GM19467 (cell line): Measurements from ENCODE around the gene NLRX1.
A peak's percentile ranks its signal among the peaks of the same experiment; 100 is the strongest.
"Not testable (repeated sequence)": the region's sequence is repeated elsewhere in the genome, so short reads cannot be mapped to it uniquely, and the experiment has no call there.

ENCODE experiments used
- ATAC-seq: cut with Tn5 transposase; IDR thresholded peaks from one replicate; pipeline ENCODE4 v1.9.1; 2021; ENCODE audit warnings: mild to moderate bottlenecking, moderate library complexity; ENCODE audit not compliant: unreplicated experiment

Gene NLRX1, protein sequence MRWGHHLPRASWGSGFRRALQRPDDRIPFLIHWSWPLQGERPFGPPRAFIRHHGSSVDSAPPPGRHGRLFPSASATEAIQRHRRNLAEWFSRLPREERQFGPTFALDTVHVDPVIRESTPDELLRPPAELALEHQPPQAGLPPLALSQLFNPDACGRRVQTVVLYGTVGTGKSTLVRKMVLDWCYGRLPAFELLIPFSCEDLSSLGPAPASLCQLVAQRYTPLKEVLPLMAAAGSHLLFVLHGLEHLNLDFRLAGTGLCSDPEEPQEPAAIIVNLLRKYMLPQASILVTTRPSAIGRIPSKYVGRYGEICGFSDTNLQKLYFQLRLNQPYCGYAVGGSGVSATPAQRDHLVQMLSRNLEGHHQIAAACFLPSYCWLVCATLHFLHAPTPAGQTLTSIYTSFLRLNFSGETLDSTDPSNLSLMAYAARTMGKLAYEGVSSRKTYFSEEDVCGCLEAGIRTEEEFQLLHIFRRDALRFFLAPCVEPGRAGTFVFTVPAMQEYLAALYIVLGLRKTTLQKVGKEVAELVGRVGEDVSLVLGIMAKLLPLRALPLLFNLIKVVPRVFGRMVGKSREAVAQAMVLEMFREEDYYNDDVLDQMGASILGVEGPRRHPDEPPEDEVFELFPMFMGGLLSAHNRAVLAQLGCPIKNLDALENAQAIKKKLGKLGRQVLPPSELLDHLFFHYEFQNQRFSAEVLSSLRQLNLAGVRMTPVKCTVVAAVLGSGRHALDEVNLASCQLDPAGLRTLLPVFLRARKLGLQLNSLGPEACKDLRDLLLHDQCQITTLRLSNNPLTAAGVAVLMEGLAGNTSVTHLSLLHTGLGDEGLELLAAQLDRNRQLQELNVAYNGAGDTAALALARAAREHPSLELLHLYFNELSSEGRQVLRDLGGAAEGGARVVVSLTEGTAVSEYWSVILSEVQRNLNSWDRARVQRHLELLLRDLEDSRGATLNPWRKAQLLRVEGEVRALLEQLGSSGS

DNA sequence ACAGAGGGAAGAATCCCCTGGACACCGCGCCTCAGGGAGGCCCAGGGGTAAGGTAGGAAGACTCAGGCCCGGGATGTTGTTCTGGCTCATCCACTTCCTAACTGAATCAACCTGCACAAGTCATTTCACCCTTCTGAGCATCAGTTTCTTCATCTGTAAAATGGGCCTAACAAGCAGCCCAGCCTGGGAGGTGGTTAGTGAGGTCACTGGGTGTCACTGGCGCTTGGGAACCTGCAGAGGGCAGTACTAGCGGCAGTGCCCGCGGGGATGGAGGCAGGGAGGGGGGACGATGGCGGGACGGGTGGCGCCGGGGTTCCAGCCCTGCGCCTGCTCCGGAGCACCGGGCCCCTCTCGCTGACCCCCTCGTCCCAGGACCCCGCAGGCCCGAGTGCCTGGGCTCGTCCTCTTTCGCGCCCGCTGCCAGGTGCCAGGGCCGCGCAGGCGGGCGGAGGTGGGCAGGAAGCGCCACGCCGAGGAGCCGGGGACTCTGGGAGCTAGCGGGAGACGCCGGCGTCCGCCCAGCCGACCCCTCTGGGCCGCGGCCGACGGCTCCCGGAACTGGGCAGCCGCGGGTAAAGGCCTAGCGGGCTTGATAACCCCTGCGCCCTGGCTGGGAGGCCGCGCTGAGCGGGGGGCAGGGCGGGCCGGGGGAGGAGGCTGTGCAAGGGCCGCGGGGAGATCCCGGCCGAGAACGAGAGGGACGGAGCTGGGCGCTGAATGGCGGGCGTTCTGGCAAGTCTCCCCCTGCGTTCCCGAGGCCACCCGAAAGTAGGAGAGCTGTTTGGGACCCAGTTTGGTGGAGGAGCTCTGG is at the start of gene NLRX1:
Gene NLRX1, plus strand, starts transcription at position 255 of the 811 bp plus-strand sequence. CDS start 2,679 bp downstream, outside the sequence.
- ATAC-seq: peak; percentile 88

DNA sequence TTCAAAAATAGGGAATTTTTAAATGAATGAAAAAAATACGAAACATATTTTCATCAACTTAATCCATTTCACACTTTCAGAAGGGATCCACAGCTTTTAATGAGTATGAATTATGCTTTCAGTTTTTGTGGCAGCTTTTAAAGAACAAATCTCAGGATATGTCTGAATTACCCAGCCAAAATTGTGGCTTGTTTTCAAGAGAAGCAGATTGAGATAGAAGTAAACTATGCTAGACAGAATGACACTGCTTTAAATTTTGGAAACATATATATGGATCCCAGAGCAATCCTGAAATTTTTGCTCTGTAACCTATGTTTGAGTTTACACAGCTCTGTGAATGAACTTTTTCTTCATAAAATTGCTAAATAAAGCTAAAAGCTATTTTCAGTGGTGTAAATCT is 49.6 kb upstream of the NLRX1 start:
- ATAC-seq: no peak

DNA sequence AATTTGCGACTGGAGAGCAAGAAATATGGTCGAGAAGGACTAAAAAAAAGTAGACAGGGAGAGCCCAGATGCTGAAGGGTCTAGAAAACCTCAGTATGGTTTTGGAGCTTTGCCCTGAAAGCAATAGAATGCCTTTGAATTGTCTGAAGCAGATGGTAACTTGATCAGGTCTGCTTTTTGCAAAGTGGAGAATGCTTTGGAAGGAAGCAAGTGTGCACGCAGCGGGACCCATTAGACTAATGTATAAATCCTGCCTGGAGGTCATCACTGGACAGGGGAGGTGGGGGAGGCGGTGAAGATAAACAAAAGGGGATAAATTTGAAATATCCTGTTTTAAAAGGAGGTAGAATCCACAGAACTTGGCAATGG is 47.9 kb upstream of the NLRX1 start:
- ATAC-seq: no peak

DNA sequence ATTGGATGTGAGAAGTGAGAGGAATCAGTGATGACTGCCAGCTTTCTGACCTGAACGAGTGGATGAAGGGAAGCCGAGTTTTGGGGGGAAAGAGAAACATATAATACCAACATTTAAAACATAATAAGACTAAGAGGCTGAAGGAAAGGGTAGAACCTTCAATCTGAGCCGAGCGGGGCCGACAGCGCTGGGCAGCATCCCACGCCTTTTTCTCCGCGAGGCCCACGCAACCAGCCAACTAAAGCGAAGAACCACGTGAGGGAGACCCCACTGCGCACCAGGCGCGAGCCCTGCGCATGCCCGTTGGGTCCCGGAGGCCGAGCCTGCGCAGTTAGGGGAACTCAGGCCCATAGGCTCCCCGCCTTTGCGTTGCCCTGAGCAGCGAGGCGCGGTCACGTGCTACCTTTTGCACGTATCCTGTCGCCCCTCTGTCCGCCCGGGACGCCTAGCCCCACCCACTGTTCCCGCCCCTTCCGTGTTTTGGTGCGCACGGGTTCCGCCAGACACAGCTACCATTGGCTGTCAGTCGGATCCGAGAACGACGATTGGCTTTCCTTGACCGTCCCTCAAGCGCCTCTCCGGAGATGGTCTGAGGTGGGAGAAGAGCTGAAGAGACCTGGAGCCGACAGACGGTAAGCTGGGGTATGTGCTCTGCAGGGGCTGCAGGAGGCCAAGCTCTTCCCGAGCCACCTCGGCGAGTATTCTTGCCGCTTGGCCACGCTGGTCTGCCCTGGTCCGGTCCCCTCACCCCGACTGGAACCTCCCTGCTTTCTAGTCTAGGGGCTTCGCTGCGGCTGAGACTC is 47.3 kb upstream of the NLRX1 start, which contains the start of gene HINFP:
Gene HINFP, plus strand, starts transcription at position 573 of the 803 bp plus-strand sequence. CDS start 5,365 bp downstream, outside the sequence.
- ATAC-seq: peak; percentile 96

DNA sequence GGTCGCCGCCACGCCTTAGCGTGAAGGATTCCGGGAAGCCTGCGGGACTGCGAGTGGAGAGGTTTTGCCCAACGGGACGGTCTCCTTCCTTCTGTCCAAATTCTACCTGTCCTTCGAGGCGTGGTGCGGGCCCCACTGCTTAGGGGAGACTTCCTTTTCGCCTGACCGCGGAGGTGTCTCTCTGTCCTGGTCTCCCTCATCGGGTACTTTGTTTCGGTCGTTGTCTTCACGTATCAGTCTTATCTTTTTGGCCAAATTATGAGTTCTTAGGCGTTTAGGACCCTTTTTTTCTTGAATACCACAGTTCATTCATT is 46.8 kb upstream of the NLRX1 start:
- ATAC-seq: no peak

DNA sequence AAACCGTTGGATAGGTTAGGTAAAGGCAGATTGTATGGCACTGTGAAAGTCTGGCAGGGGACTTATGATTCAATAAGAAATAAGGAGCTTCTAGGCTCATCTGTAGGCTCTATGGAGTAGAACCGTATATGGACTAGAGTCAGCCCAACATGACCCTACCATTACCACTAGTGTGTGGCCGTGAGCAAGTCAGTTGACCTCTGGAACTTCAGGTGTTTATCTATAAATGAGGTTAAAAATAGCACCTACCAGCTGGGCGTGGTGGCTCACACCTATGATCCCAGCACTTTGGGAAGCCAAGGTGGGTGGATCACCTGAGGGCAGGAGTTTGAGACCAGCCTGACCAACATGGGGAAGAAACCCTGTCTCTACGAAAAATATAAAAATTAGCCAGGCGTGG is 42.7 kb upstream of the NLRX1 start:
- ATAC-seq: no peak

DNA sequence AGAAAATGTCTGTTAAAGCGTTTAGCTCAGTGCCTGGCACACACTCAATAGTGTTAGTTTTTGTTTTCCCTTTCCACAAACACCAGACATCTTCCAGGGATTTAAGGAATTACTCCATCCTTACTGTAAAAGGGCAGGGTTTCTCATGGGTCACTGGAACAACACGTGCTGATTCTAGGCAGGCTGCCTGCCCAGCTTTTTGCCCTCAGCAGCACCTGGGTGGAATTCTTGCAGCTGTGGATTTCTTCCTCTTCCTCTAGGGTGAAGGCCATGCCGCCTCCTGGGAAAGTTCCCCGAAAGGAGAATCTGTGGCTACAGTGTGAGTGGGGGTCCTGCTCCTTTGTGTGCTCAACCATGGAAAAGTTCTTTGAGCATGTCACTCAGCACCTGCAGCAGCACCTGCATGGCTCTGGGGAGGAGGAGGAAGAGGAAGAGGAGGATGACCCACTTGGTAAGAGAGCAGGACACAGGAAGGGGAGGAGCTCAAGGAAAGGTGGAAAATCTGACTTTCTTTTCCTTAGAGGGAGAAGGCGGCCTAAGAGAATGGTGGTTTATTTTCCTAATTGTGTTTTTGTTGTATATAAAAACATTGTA is 41.8 kb upstream of the NLRX1 start:
- no peak for ATAC-seq

DNA sequence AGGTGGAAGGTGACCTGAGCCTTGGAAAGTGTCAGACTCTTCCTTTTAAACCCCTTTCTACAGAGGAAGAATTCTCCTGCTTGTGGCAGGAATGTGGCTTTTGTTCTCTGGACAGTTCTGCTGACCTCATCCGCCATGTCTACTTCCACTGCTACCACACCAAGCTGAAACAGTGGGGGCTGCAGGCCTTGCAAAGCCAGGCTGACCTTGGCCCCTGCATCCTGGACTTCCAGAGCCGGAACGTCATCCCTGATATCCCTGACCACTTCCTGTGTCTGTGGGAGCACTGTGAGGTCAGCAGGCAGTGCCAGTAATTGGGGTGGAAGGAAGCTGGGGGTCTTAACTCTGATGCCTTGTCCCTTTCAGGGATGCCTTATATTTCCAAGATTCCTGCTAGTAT is 37.9 kb upstream of the NLRX1 start:
- ATAC-seq: no peak

DNA sequence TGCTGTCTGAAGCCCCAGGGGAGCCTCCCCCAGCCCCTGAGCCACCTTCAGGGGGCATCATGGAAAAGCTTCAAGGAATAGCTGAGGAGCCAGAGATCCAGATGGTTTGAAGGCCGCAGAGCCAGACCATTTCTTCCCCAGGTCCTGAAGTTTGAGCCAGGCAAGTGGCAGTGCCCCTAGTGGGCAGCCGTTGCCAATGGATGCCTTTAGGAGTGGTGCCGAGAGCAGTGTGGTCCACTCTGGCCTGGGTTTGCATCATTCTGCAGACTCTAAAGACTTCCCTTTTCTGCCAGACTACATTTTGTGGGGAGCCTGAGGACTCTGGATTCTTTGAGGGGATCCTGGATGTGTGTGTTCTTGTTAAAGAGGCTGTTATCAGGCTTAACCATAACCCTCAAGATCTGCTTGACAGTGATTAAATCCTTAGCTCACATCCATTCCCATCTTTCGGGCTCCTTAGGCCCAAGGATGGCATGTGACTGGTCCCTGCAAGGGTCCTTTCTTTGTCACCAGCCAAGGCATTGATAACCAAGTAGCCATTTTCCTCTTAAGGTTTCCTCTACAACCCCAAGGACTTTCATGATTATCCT is 34.0 kb upstream of the NLRX1 start:
- ATAC-seq: no peak

DNA sequence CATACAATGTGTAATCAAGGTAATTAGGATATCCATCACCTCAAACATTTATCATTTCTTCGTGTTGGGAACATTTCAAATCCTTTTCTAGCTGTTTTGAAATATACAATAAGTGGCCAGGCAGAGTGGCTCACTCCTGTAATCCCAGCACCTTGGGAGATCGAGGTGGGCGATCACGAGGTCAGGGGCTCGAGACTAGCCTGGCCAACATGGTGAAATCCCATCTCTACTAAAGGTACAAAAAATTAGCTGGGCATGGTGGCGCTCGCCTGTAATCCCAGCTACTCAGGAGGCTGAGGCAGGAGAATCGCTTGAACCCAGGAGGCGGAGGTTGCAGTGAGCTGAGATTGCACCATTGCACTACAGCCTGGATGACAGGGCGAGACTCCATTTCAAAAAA is 29.2 kb upstream of the NLRX1 start:
- not testable (repeated sequence) for ATAC-seq

DNA sequence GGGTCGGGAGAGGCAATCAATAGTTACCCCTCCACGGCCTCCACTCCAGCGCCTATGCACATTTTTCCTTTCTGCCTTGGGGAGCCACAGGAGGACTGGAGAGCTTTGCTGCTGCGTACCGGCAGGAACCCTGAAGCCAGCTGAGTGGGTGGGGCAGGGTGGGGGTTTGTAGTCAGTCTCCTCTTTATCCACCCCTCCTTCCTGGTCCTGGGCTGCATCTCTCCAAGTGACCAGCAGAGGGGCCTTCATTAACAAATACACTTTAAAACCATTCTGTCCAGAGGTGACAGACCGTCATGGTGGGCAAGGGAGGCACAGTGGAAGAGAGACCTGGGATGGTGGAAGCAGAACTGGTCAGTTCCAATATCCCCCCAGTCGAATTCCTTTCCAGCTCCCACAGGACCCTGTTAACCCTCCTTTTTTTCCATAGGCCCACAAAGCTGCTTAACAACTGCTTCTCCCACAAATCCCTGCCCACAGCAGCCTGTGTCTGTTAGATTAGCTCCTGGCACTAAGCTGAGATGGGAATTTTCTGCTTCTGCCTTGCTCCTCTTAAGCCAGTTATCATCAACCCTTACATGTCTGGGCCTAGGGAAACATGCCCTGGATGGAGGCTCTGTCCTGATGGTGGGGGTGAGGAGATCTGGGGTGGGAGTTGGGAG is 23.6 kb upstream of the NLRX1 start:
- ATAC-seq: no peak

DNA sequence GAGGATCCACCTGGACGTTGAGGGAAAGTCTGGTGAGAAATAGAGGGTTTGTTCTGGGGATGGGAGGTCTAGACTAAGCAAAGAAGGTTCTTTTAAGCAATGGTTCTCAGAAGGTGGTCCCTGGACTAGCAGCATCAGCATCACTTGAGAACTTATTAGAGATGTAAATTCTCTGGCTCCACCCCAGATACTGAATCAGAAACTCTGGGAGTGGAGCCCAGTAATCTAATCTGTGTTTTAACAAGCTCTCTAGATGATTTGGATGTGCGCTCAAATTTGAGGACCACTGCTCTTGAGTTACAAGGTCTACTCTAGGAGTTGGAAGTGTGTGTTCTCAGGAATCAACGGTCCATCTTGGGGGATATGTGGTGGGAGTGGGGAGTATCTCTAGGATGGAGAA is 23.0 kb upstream of the NLRX1 start:
- ATAC-seq: no peak

DNA sequence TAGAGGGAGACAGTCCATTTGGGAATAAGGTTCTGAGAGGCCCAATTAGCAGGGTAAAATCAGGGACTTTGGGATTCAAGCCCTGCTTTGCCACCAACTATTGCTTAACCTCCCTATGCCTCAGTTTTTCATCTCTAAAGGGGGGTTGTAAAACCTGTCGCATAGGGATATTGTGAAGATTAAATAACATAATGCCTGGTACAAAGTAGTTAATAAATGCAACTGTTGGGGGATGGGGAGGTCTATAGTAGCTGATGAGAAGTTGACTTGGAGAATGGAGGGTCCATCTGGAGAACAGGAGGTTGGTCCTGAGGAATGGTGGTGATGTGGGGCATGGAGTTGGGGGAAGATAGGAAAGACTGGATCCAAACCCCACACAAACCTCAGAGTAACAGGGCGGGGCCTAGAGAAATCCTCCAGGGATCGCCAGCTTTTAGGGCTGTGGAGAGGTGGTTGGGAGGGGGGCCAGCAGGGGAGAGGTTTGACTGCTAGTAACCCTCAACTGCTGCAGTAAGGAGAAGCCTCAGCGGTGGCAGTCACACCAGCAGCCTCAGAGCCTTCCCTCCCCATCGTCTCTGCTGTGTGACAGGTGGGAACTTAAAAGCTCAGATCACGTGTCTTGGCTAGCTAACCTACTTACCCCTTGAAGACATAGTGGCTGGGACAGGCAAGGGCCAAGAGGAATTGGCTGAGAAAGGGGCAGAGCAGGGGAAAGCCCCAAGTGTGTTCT is 20.8 kb upstream of the NLRX1 start:
- ATAC-seq: no peak

DNA sequence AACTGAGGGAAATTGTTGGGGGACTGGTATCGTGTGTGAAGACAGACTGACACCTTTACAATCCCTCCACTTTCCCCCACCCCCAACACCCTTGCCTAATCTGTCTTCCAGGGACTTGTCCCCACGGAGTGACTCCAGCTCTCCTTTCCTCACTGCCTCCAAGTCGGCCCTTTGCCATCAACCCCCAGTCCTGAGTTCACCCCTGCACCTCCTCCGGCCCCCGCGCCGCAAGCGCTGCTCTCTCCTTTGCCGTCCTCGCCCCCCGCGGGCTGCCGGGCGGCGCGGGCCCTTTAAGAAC is 19.9 kb upstream of the NLRX1 start:
- no peak for ATAC-seq

DNA sequence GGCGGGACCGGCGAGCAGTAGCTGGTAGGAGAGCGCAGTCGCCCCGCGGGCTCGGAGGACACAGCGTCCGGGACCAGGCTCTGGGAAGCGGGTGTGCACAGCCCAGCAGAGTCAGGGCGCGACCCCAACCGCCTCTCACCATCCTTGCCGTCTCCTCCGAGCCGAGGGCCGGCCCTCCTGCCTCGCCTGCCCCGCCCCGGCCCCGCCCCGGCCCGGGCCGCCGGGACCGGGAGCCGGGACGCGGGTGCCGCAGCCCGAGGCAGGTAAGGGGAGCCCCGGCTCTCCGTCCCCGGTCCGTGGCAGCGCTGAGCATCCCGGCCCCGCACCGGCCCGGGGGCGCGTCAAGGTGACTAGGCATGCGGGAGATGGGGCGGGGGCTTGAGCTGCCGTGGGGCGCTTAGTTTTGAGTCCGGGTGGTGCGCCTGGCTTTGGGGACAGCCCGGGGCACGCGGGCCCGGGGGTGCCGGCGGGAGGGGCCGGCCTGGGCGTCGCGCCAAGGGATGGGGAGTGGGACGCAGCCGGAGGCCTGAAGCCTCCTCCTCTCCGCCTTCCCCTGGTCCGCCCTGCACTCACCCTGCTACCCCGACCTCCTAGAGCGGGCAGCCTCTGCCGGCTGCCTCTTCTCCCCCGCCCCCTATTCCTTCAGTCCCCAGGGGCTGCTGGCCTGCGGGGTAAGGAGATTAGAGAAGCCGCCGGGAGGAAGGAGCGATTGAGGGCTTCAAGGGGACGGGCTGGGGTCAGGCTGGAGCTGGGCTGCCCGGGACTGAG is 19.3 kb upstream of the NLRX1 start, which contains the start of gene ABCG4:
Gene ABCG4, plus strand, starts transcription at position 35 of the 768 bp plus-strand sequence. CDS start 914 bp downstream, outside the sequence.
- no peak for ATAC-seq

DNA sequence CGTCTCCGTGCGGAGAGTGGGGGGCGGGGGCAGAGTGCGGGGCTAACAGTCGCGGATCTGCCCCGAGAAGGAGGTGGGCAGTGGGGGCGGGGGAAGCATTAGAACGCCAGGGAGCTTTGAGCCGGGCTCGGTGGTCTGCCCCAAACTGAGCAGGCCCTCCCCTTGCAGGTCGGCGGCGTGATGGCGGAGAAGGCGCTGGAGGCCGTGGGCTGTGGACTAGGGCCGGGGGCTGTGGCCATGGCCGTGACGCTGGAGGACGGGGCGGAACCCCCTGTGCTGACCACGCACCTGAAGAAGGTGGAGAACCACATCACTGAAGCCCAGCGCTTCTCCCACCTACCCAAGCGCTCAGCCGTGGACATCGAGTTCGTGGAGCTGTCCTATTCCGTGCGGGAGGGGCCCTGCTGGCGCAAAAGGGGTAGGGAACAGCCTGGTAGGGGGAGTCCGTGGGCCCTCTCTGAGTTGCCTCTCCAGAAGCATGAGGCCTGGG is 18.7 kb upstream of the NLRX1 start:
- no peak for ATAC-seq

DNA sequence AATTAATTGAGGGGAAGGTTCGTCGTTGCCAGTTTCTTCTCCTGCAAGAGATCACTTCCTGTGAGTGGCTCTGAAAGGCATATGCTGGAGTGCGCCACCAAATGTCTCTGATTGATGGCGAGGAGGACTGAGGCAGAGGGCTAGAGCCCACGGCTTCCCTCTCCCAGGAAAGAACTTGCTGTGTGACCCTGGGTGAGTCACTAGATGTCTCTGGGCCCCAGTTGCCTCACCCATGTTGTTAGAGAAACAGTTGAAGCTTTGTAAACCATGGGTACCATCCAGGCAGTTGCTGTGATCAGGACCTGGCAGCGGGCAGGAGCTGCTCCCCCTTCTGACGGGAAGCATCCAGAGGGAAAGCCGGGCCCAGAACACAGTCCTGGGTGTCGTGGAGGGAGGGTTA is 16.5 kb upstream of the NLRX1 start:
- no peak for ATAC-seq
